ENCODE measurements around the gene ADAM12.

The ADAM12 gene

DNA sequence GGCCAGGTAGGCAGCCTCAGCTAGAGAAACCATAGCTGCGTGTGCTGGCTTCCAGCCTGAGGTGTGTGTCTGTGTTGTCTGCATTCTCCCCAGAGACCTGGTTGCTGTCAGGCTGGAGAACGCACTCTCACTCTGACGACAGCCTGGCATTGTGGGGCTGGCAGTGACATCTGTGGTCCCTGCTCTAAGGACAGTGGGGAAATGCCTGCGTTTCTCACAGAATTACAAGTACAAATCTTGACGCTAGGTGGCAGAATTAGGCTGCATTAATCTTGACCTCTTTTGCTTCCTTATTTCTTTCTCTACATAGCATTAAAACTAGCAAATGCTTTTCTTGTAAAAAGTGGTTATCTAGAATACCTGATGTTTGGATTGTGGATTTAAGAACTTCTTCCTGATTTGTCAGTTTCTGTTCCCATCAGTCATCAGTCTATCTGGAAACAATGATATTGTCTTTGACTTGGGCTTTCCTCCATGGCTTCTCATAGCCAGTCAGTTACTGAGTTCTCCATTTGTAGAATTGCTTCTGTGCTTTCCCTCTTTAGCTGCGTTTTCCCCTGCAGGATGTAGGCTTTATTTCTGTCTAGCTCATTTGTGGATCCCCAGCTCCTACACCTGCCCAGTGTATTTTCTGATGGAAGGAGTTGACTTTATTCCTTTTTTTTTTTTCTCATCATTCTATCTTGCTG, 405.9 kb downstream of the ADAM12 start:
- no peak for TF ChIP-seq EZH2phosphoT487 (IDR thresholded peaks at IDR 0.05; ENCODE audit: borderline replicate concordance)
- TF ChIP-seq, protein P1, sequence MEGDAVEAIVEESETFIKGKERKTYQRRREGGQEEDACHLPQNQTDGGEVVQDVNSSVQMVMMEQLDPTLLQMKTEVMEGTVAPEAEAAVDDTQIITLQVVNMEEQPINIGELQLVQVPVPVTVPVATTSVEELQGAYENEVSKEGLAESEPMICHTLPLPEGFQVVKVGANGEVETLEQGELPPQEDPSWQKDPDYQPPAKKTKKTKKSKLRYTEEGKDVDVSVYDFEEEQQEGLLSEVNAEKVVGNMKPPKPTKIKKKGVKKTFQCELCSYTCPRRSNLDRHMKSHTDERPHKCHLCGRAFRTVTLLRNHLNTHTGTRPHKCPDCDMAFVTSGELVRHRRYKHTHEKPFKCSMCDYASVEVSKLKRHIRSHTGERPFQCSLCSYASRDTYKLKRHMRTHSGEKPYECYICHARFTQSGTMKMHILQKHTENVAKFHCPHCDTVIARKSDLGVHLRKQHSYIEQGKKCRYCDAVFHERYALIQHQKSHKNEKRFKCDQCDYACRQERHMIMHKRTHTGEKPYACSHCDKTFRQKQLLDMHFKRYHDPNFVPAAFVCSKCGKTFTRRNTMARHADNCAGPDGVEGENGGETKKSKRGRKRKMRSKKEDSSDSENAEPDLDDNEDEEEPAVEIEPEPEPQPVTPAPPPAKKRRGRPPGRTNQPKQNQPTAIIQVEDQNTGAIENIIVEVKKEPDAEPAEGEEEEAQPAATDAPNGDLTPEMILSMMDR (conservative IDR thresholded peaks at IDR 0.05; ENCODE audit: low read length) = peak; percentile 73
- H2AFZ ChIP-seq (ENCODE audit: low read length) = peak overlapping the region; percentile 30; the same call in 1 of the 2 replicates

DNA sequence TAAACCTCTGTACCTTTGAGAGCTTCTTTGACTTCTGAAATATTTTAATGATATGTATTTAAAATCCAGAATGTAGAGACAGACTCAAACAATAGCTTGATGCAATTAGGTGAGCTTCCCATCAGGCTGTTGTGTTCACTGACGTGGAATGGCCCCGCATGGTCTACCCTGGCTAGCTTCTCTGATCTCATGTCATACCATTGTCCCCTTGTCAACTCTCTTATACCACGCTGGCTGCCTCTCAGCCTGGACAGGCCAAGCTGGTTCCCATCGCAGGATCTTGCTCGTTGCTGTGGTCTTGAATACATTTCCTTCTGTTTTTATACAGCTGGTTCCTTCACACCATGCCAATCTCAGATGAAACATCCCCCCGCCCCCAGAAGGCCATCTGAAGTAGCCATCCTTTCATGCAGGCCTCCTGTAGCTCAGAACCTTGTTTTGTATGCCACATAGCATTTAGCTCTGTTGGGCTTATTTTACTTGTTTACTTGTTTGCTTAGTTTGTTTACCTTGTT, 407.7 kb downstream of the ADAM12 start:
- Histone ChIP-seq H3K4me3 (ENCODE audit: low read length, poor library complexity, severe bottlenecking) (no peak overlapping the region), H3K36me3 (ENCODE audit: insufficient read depth, low read length) (no peaks in the 10 kb centered on the region), H3K79me2 (ENCODE audit: insufficient read depth, low read length) (no peaks in the 10 kb centered on the region), H3K9me2 (replicated peaks; ENCODE audit: low read depth, low read length) (no peaks in the 10 kb centered on the region), H3K9ac (ENCODE audit: low read depth, low read length, poor library complexity, severe bottlenecking) (no peak overlapping the region), H3K27me3 (ENCODE audit: insufficient read depth, low read length, poor library complexity, severe bottlenecking) (no peaks in the 10 kb centered on the region), H3K4me1 (ENCODE audit: insufficient read depth, low read length, poor library complexity, severe bottlenecking) (no peaks in the 10 kb centered on the region), H3K4me2 (ENCODE audit: low read depth, low read length, poor library complexity, severe bottlenecking) (no peak overlapping the region), H4K20me1 (ENCODE audit: insufficient read depth, low read length, poor library complexity, severe bottlenecking) (no peaks in the 10 kb centered on the region), H3F3A (ENCODE audit: low read depth) (no peaks in the 10 kb centered on the region), H2AFZ (ENCODE audit: low read length) (no peak overlapping the region), H3K9me3 (ENCODE audit: insufficient read depth, low read depth, low read length) (no peaks in the 10 kb centered on the region)
- TF ChIP-seq, protein P1 (conservative IDR thresholded peaks at IDR 0.05; ENCODE audit: low read length) = no peak
- TF ChIP-seq EZH2phosphoT487 (IDR thresholded peaks at IDR 0.05; ENCODE audit: borderline replicate concordance) = no peak

More for the DNA sequence above, 405.9 kb downstream of the ADAM12 start:
- H3K9ac ChIP-seq (ENCODE audit: low read depth, low read length, poor library complexity, severe bottlenecking) = no peak overlapping the region
- H3K27me3 ChIP-seq (ENCODE audit: insufficient read depth, low read length, poor library complexity, severe bottlenecking) = no peaks in the 10 kb centered on the region
- H3K9me2 ChIP-seq (replicated peaks; ENCODE audit: low read depth, low read length) = no peaks in the 10 kb centered on the region
- H3K4me2 ChIP-seq (ENCODE audit: low read depth, low read length, poor library complexity, severe bottlenecking) = no peak overlapping the region
- no peak overlapping the region for H3K4me3 ChIP-seq (ENCODE audit: low read length, poor library complexity, severe bottlenecking)
- H3K36me3 ChIP-seq (ENCODE audit: insufficient read depth, low read length) = no peaks in the 10 kb centered on the region
- no peaks in the 10 kb centered on the region for H3F3A ChIP-seq (ENCODE audit: low read depth)
- no peaks in the 10 kb centered on the region for H3K9me3 ChIP-seq (ENCODE audit: insufficient read depth, low read depth, low read length)
- H4K20me1 ChIP-seq (ENCODE audit: insufficient read depth, low read length, poor library complexity, severe bottlenecking) = no peaks in the 10 kb centered on the region
- H3K79me2 ChIP-seq (ENCODE audit: insufficient read depth, low read length) = no peaks in the 10 kb centered on the region
- no peaks in the 10 kb centered on the region for H3K4me1 ChIP-seq (ENCODE audit: insufficient read depth, low read length, poor library complexity, severe bottlenecking)

DNA sequence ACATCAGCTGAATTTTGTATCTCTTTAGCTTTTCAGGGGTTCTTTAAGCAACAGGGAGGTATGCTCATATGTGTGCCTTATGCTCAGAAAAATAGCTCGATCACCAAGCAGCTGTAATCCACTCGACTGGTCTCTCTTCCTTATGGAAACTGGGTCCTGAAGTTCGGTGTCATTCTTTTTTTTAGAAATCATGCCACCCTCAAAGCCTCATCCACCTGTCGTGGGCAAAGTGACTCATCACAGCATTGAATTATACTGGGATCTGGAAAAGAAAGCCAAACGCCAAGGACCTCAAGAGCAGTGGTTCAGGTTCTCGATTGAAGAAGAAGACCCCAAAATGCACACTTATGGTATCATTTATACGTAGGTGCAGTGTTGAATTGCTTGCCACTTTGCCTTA, 408.3 kb downstream of the ADAM12 start:
- TF ChIP-seq, protein P1 (conservative IDR thresholded peaks at IDR 0.05; ENCODE audit: low read length) = no peak
- TF ChIP-seq EZH2phosphoT487 (IDR thresholded peaks at IDR 0.05; ENCODE audit: borderline replicate concordance) = no peak
- H3K36me3 ChIP-seq (ENCODE audit: insufficient read depth, low read length) = no peaks in the 10 kb centered on the region

More for the DNA sequence above, 408.3 kb downstream of the ADAM12 start:
- Histone ChIP-seq H3K79me2 (ENCODE audit: insufficient read depth, low read length) (no peaks in the 10 kb centered on the region), H3F3A (ENCODE audit: low read depth) (no peaks in the 10 kb centered on the region), H3K9me2 (replicated peaks; ENCODE audit: low read depth, low read length) (no peaks in the 10 kb centered on the region), H3K4me1 (ENCODE audit: insufficient read depth, low read length, poor library complexity, severe bottlenecking) (no peaks in the 10 kb centered on the region), H3K27me3 (ENCODE audit: insufficient read depth, low read length, poor library complexity, severe bottlenecking) (no peaks in the 10 kb centered on the region), H3K9me3 (ENCODE audit: insufficient read depth, low read depth, low read length) (no peaks in the 10 kb centered on the region), H3K4me3 (ENCODE audit: low read length, poor library complexity, severe bottlenecking) (no peak overlapping the region), H3K9ac (ENCODE audit: low read depth, low read length, poor library complexity, severe bottlenecking) (no peak overlapping the region), H3K4me2 (ENCODE audit: low read depth, low read length, poor library complexity, severe bottlenecking) (no peak overlapping the region), H4K20me1 (ENCODE audit: insufficient read depth, low read length, poor library complexity, severe bottlenecking) (no peaks in the 10 kb centered on the region), H2AFZ (ENCODE audit: low read length) (no peak overlapping the region)

All from Loucy (cell line).